Ishikawa (cell line): ENCODE data around the gene SLC7A6.

Source experiments
- CEBPB ChIP-seq: IDR thresholded peaks from 2 replicates; pipeline ENCODE4 v1.6.1; 2012
- CREB1 ChIP-seq: IDR thresholded peaks from 2 replicates; pipeline ENCODE4 v1.6.1; 2012; ENCODE audit warnings: low read depth
- EP300 ChIP-seq: IDR thresholded peaks from 2 replicates; pipeline ENCODE4 v1.6.1; 2012; ENCODE audit warnings: borderline replicate concordance
- MAX ChIP-seq: IDR thresholded peaks from 2 replicates; pipeline ENCODE4 v1.6.1; 2012
- RAD21 ChIP-seq: IDR thresholded peaks from 2 replicates; pipeline ENCODE4 v1.6.1; 2012; ENCODE audit warnings: low read depth
- REST ChIP-seq: IDR thresholded peaks from 2 replicates; pipeline ENCODE4 v1.6.1; 2012; ENCODE audit warnings: low read depth, mild to moderate bottlenecking
- TCF12 ChIP-seq: IDR thresholded peaks from 2 replicates; pipeline ENCODE4 v1.6.1; 2012; ENCODE audit warnings: low read depth
- USF1 ChIP-seq: IDR thresholded peaks from 2 replicates; pipeline ENCODE4 v1.6.1; 2012
- YY1 ChIP-seq: IDR thresholded peaks from 2 replicates; pipeline ENCODE4 v1.6.1; 2012; ENCODE audit warnings: low read depth

GRCh38 chr16:68273459-68273858, 9.1 kb downstream of the SLC7A6 start:
- TF ChIP-seq REST (no peak), CREB1 (no peak), TCF12 (no peak), CEBPB (no peak), EP300 (no peak), YY1 (no peak), MAX (no peak), USF1 (no peak), RAD21 (no peak)
